SK-N-MC (cell line): ENCODE results near the gene PRDM10.

Experiments
- DNase-seq: peaks from one replicate; pipeline ENCODE4 v3.0.0-alpha.2; 2011; ENCODE audit warnings: low read depth, low spot score
- H3K27ac ChIP-seq: fragments of 200-600 bp; sonication (generic); 2 replicates; pipeline ENCODE4 v1.5.1; 2016; ENCODE audit warnings: mixed run types
- H3K36me3 ChIP-seq: fragments of 200-600 bp; sonication (generic); 2 replicates; pipeline ENCODE4 v1.6.1; 2017; ENCODE audit warnings: antibody characterized with exemption, low read length, mixed read lengths; ENCODE audit not compliant: insufficient read depth
- H3K4me3 ChIP-seq: fragments of 200-600 bp; sonication (generic); 2 replicates; pipeline ENCODE4 v1.5.1; 2016
- H3K9ac ChIP-seq: fragments of 200-600 bp; sonication (generic); 2 replicates; pipeline ENCODE4 v1.8.0; 2017; ENCODE audit warnings: mixed run types, mixed read lengths; ENCODE audit not compliant: insufficient read length
- H3K9me3 ChIP-seq: fragments of 200-600 bp; sonication (generic); 2 replicates; pipeline ENCODE4 v1.6.1; 2017; ENCODE audit warnings: low read depth, mild to moderate bottlenecking, antibody characterized with exemption, low read length, moderate library complexity, mixed read lengths
- EZH2 ChIP-seq: fragments of 200-600 bp; sonication (generic); IDR thresholded peaks from one replicate; pipeline ENCODE4 v1.6.1; 2017; ENCODE audit warnings: antibody characterized with exemption
- FOXP2 ChIP-seq: optimal IDR thresholded peaks from 2 replicates; pipeline ENCODE3; 2011; ENCODE audit warnings: mild to moderate bottlenecking, moderate library complexity; ENCODE audit not compliant: insufficient read depth; ENCODE audit errors: extremely low read length, control extremely low read depth
- POLR2AphosphoS5 ChIP-seq: IDR thresholded peaks from 2 replicates; pipeline ENCODE4 v1.6.1; 2012; ENCODE audit warnings: mild to moderate bottlenecking, low read depth, low read length, borderline replicate concordance

The PRDM10 gene

DNA sequence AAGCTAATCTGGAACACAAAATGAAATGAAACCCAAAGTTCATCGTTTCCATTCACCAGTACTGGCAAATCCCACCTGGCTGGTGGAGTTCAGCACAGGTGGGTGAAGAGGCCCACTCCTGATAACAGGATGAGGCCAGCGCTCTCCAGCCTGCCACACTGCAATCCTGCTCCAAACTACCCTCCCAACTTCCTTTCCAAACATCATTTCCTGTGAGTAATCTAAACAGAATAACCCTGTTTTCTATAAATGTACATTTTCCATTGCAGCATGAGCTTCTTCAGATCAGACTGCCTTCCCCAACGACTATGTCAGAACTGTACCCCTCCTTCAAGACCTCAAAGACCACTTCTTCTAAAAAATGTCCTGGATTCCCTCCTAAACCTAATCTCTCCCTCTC lies 91.3 kb downstream of the PRDM10 start:
- no peak overlapping the region for H3K9ac ChIP-seq
- no peak overlapping the region for H3K27ac ChIP-seq
- DNase-seq: no peak
- TF ChIP-seq POLR2AphosphoS5 (no peak), EZH2 (no peak), FOXP2 (no peak)
- no peaks in the 10 kb centered on the region for H3K9me3 ChIP-seq
- H3K4me3 ChIP-seq: no peak overlapping the region
- H3K36me3 ChIP-seq: peaks cover 36% of the 10 kb centered on the region

DNA sequence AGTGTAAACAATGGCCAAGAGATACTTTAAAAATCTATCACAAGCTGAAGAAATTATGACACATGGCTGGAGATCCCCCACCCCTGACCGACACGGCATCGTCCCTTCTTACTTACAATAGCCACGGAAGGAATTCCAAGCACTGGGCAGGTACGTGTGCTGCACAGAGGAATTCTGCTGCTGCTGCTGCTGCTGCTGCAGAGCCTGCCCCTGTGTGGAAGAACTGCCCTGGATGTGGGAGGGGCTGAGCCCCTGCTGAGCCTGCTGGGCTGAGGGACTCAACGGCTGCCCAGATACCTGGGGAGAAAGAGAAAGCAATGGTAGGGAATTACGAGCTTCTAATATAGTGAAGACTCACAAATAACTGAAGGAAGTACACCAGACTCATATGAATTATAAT lies 92.3 kb downstream of the PRDM10 start:
- no peak for TF ChIP-seq FOXP2
- TF ChIP-seq POLR2AphosphoS5: no peak
- TF ChIP-seq EZH2: no peak
- Histone ChIP-seq H3K4me3 (no peak overlapping the region), H3K9ac (no peak overlapping the region), H3K27ac (no peak overlapping the region), H3K36me3 (peaks cover 34% of the 10 kb centered on the region), H3K9me3 (no peaks in the 10 kb centered on the region)
- no peak for DNase-seq

DNA sequence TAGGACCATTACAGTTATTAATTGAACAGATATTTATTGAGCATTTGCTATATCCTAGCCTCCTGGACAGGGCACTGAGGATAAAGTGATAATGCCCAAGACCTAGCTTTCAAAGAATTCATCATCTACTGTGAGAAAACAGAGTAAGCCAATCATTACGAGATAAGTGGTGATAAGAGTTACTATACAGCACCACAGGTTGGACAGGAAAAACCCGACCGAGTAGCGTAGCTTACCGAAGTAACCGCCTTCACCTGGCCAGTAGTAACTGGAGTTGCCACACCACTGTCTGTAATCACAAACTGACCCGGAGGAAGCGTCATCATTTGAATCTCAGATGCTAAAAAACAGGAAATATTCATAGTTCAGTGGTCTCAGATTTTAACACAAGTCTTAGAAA lies 97.2 kb downstream of the PRDM10 start:
- Histone ChIP-seq H3K36me3 (peaks cover 22% of the 10 kb centered on the region), H3K27ac (no peak overlapping the region), H3K4me3 (no peak overlapping the region), H3K9me3 (no peaks in the 10 kb centered on the region), H3K9ac (no peak overlapping the region)
- TF ChIP-seq POLR2AphosphoS5 (no peak), EZH2 (no peak), FOXP2 (no peak)
- no peak for DNase-seq

DNA sequence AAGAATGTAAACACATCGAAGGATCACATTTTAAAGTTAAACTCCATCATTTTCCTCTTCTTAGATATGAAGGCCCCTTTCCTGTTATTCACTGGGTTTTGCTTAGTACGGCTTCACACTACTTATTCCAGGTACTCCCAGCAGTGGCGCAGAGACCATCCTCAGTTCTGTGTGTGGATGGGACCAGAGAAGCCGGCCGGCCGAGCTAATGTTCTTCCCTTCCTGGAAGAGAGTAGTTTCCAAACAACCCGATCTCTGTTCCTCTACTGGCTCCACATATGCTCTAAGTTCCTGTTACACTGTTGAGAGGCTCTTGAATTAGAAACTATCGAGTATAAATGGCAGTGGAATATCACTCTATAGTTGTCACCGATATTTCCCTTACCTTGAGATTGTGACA lies 106.6 kb downstream of the PRDM10 start:
- no peaks in the 10 kb centered on the region for H3K9me3 ChIP-seq
- TF ChIP-seq POLR2AphosphoS5 (no peak), EZH2 (no peak), FOXP2 (no peak)
- peak overlapping the region; percentile 10; the same call in 1 of the 2 replicates for H3K27ac ChIP-seq
- no peak for DNase-seq
- H3K4me3 ChIP-seq: peak overlapping the region; percentile 96
- H3K36me3 ChIP-seq: peaks cover 21% of the 10 kb centered on the region
- H3K9ac ChIP-seq: peak overlapping the region; percentile 91

DNA sequence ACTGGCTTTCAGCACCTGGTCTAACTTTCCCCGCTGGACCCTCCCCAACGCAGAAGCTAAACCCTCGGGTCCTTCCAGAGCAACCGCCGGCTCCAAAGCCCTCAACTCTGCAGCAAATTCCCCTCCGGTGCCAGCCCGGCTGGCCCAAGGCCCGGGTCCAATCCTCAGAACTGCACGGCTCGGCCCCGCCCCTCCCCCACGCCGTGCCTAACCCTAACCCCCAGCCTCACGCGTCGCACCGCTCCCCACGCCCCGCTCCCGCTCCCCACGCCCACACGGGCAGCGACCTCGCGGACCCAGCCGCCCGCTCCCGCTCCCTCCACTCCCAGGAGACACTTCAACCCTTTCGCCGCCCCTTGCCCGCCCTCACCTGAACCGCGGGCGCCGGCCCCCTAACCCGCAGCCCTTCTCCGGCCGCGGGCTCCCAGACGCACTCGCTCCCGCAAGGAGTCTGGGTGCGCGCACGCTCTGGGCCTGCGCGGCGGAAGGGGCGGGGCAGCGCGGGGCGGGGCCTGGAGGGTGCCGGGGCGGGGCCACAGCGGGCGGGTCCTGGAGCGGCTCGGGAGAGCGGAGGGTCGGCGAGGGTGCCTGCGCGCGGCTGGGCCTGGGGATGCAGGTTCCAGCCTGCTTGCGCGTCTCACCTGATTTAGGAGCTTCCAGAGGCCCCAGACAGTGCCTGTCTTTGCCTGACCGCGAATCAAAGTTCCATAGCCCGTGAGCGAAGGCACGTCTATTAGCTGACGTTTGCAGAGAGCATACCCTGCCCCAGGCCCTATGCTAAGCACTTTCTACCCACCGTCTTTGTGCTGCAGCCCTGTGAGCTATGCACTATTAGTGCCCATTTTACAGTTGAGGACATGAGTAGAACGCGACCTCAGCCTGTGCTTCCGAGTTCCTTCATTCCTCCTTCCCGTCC lies 107.3 kb downstream of the PRDM10 start, which contains the start of gene NFRKB:
Gene NFRKB (minus strand): TSS at position 453 of the 916 bp plus-strand sequence. CDS start 2,729 bp downstream, outside the sequence.
- Histone ChIP-seq H3K9me3 (no peaks in the 10 kb centered on the region), H3K27ac (peak within 1 kb of the TSS; percentile 10; the same call in 1 of the 2 replicates), H3K36me3 (peaks cover 26% of the 10 kb centered on the region), H3K9ac (peak within 1 kb of the TSS; percentile 91), H3K4me3 (peak within 1 kb of the TSS; percentile 96)
- peak; percentile 91 for TF ChIP-seq POLR2AphosphoS5
- TF ChIP-seq FOXP2: no peak
- no peak for TF ChIP-seq EZH2
- DNase-seq: peak; percentile 8

DNA sequence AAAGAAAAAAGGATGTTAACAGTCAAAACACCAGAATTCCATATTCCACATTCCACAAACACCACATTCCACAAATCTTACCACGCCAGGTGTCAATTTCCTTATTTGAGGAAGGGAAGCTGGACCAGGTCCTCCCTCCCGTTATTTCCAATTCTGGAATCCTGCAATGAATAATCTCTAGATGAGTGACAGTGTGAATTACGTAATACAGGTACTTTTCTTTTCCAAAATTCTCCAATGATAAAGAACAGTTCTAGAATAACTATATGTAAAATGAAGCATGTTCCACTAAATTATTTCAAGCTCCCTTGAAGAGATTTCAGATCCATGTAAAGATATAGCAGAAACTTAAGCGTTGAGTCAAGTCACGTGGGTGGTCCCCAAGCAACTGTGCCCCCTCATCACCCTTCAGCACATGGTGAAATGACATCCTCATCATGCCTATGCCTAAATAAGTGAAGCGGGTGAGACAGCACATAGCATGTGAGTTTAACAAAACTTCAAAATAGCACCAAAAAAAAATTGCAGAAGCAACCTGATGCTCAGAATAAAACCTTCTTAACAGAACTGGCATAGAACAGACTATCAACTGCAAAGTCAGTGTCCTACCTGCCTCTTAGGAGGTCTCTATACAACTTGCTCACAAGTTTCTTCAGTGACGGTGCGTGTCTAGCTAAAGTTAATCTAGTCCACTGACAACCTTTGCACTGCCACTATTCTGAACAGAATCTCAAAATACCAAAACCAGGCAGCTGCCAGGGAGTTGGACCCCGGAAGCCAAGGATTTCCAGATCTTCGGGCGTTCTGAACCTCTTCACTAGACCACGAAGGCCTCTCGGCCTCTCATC lies 108.1 kb downstream of the PRDM10 start:
- no peak for DNase-seq
- Histone ChIP-seq H3K36me3 (peaks cover 34% of the 10 kb centered on the region), H3K9me3 (no peaks in the 10 kb centered on the region), H3K27ac (no peak overlapping the region), H3K9ac (peak overlapping the region; percentile 91), H3K4me3 (peak overlapping the region; percentile 96)
- TF ChIP-seq FOXP2: no peak
- TF ChIP-seq EZH2: no peak
- no peak for TF ChIP-seq POLR2AphosphoS5

DNA sequence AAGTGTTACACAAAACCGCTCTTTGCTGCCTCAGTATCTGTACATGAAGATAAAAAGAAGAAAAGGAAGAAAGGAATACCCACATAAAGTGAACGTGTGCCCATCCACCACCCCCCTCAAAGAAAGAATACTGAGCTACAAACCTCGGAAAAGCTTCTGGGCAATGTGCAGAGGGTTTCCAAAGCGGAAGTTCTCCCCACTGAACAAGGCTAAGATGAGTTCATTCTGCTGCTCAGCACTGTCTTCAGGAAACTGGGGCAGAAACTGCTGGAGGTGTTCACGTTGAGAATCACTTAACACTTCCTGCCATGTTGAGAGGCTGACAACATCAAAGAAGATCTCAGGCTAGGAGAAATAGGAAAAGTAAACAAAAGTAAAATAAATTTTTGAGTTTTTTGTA lies 114.2 kb downstream of the PRDM10 start:
- TF ChIP-seq FOXP2: no peak
- TF ChIP-seq EZH2: no peak
- no peak for TF ChIP-seq POLR2AphosphoS5
- H3K27ac ChIP-seq: no peak overlapping the region
- peaks cover 94% of the 10 kb centered on the region for H3K36me3 ChIP-seq

DNA sequence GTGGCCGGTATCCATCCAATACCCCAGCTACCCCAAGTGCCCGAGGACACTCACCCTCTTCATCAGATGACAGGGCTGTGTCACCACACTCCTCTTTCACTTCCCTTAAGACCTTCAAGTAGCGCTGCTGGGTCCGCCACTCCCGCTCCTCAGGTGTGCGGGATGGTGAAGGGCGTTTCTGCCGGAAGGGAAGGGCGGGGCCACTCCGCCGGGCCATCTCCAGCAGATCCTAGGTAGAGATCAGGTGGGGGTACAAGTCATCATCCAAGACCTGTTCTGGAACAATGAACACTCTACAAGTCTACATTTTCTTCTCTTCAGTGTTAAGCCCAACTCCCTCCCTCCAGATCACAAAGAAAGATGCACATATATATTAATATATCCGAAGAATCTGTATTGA lies 117.3 kb downstream of the PRDM10 start:
- Histone ChIP-seq H3K4me3 (no peak overlapping the region), H3K9ac (no peak overlapping the region), H3K27ac (no peak overlapping the region), H3K9me3 (no peaks in the 10 kb centered on the region), H3K36me3 (peaks cover 99% of the 10 kb centered on the region)
- TF ChIP-seq FOXP2 (no peak), POLR2AphosphoS5 (no peak), EZH2 (no peak)
- DNase-seq: no peak

More for the DNA sequence above, 114.2 kb downstream of the PRDM10 start:
- no peak for DNase-seq
- Histone ChIP-seq H3K4me3 (no peak overlapping the region), H3K9me3 (no peaks in the 10 kb centered on the region), H3K9ac (no peak overlapping the region)

DNA sequence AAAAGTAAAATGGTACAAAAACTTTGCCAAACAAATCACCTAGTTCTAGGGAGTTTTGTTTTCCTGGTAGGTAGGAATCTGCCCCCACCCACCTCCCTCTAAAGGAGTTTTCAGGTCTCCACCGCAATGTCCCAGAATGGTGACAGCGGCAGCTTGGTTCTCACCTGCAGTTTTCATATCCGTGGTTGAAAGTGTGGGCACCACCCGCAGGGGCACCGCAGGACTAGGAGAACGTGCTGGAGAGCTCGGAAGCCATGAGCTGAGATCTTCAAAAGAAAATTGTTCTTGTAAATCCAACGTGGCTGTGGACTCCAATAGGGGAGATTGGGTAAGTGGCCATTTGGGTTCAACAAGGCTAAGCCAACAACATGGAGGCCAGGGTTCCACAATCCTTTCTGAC lies 118.1 kb downstream of the PRDM10 start:
- DNase-seq: no peak
- Histone ChIP-seq H3K9ac (no peak overlapping the region), H3K9me3 (no peaks in the 10 kb centered on the region), H3K36me3 (peaks cover 96% of the 10 kb centered on the region), H3K27ac (no peak overlapping the region), H3K4me3 (no peak overlapping the region)
- TF ChIP-seq POLR2AphosphoS5 (no peak), FOXP2 (no peak), EZH2 (no peak)
